Karpas-422 (cell line): ENCODE results near the gene CRYBB1. TPM values are rescaled to one million over a fixed set of nuclear protein-coding genes. Genes with fewer than 3 reads are reported as not detected.
A peak's percentile ranks its signal among the peaks of the same experiment; 100 is the strongest.

Source experiments
- DNase-seq: peaks from one replicate; pipeline ENCODE4 v3.0.0-alpha.2; 2015
- H2AFZ ChIP-seq: fragments of 200-600 bp; sonication (generic); 2 replicates; pipeline ENCODE4 v1.6.1; 2014; ENCODE audit warnings: antibody characterized with exemption, low read length, mixed read lengths
- H3K27ac ChIP-seq: fragments of 200-600 bp; sonication (generic); 2 replicates; pipeline ENCODE4 v1.5.1; 2014; ENCODE audit warnings: mild to moderate bottlenecking, low read length, moderate library complexity
- H3K27me3 ChIP-seq: fragments of 200-600 bp; sonication (generic); 2 replicates; pipeline ENCODE4 v1.6.1; 2014; ENCODE audit warnings: low read length, mixed read lengths
- H3K36me3 ChIP-seq: fragments of 200-600 bp; sonication (generic); 2 replicates; pipeline ENCODE4 v1.6.1; 2014; ENCODE audit warnings: low read length, mixed read lengths; ENCODE audit not compliant: insufficient read depth
- H3K4me1 ChIP-seq: fragments of 200-600 bp; sonication (generic); 2 replicates; pipeline ENCODE4 v1.6.1; 2014; ENCODE audit warnings: mild to moderate bottlenecking, low read length, mixed read lengths
- H3K4me2 ChIP-seq: fragments of 200-600 bp; sonication (generic); 2 replicates; pipeline ENCODE4 v1.6.1; 2014; ENCODE audit warnings: low read length, low read depth, mild to moderate bottlenecking; ENCODE audit not compliant: poor library complexity, severe bottlenecking
- H3K4me3 ChIP-seq: fragments of 200-600 bp; sonication (generic); 2 replicates; pipeline ENCODE4 v1.5.1; 2014; ENCODE audit warnings: mild to moderate bottlenecking, antibody characterized with exemption, low read length, mixed read lengths
- H3K79me2 ChIP-seq: fragments of 200-600 bp; sonication (generic); 2 replicates; pipeline ENCODE4 v1.6.1; 2014; ENCODE audit warnings: mild to moderate bottlenecking, low read length, mixed read lengths
- H3K9ac ChIP-seq: fragments of 200-600 bp; sonication (generic); 2 replicates; pipeline ENCODE4 v1.6.0; 2014; ENCODE audit warnings: low read length
- H3K9me2 ChIP-seq: fragments of 200-600 bp; sonication (generic), shearing (Covaris generic); replicated peaks from 2 replicates; pipeline ENCODE4 v1.6.0; 2014; ENCODE audit warnings: mild to moderate bottlenecking, low read length, moderate library complexity; ENCODE audit not compliant: insufficient read depth
- H3K9me3 ChIP-seq: fragments of 300-700, 200-600 bp; sonication (generic); 2 replicates; pipeline ENCODE4 v1.6.1; 2014; ENCODE audit warnings: low read length, mixed read lengths
- H4K20me1 ChIP-seq: fragments of 200-600 bp; sonication (generic); 2 replicates; pipeline ENCODE4 v1.6.1; 2014; ENCODE audit warnings: mild to moderate bottlenecking, antibody characterized with exemption, low read length, low read depth; ENCODE audit not compliant: insufficient read depth
- total RNA-seq: library from RNA; depleted of rRNA; stranded (reverse); fragments of >200 nt; shearing (Covaris generic); gene quantifications from 2 replicates; pipeline ENCODE4 v1.2.3, GENCODE V29; 2014; ENCODE audit warnings: low replicate concordance

Gene CRYBB1
- total RNA-seq, 1 experiment from 2014 or later: 0.22 TPM

DNA sequence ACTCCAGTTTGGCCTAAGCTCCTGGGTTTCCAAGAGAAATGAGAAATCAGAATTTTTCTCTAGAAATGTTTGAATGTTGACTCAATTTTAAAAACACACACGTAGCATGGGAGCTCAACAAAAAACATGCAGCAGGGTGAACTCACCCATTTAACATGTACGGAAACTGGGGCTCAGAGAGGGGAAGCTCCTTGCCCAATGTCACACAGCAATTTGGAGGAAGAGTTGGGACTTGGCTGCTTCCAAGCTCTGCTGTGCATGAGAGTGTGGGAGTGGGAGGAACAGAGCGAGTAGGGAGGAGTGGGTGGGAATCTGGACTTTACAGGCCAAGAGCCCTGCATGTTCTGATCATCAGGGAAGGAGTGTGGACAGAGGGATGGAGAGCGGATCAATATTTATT, 33.8 kb downstream of the CRYBB1 start:
- Histone ChIP-seq H3K4me1 (peaks cover 45% of the 10 kb centered on the region), H2AFZ (no peak overlapping the region)

DNA sequence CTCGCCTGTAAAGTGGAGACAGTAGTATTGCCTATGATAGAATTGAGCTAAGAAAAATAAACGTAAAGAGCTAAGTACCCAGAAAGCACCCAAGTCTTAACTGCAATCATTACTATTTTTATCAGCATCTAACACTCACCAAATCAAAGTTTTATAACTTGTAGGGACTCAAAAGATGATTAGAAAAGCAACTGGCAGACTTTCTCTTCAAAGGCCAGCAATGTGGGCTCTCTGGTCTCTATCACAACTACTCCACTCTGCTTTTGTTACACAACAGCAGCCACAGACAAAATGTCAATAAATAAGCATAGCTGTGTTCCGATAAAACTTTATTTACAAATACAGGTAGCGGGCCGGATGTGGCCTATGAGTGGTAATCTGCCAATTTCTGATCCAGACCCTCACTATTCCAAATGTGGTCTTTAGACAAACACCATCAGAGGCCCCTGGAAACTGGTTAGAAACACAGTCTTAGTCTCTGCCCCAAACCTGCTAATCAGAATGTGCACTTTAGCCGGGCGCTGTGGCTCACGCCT, 36.1 kb downstream of the CRYBB1 start:
- H3K9me2 ChIP-seq: no peaks in the 10 kb centered on the region
- H3K4me2 ChIP-seq: no peak overlapping the region
- 0 out of 2 replicates have a peak, but pooled peaks cover 5% of the 10 kb centered on the region for H3K36me3 ChIP-seq
- H3K9me3 ChIP-seq: no peaks in the 10 kb centered on the region
- no peak overlapping the region for H2AFZ ChIP-seq
- no peaks in the 10 kb centered on the region for H4K20me1 ChIP-seq
- H3K4me3 ChIP-seq: no peak overlapping the region
- no peak for DNase-seq
- no peaks in the 10 kb centered on the region for H3K27me3 ChIP-seq
- peak overlapping the region; percentile 43; the same call in 1 of the 2 replicates for H3K27ac ChIP-seq
- H3K9ac ChIP-seq: no peak overlapping the region
- peaks cover 37% of the 10 kb centered on the region for H3K4me1 ChIP-seq
- H3K79me2 ChIP-seq: peaks cover 81% of the 10 kb centered on the region

More for the DNA sequence above, 33.8 kb downstream of the CRYBB1 start:
- H3K27me3 ChIP-seq: no peaks in the 10 kb centered on the region
- H3K4me2 ChIP-seq: no peak overlapping the region
- no peaks in the 10 kb centered on the region for H4K20me1 ChIP-seq
- no peak overlapping the region for H3K27ac ChIP-seq
- H3K9me3 ChIP-seq: peaks cover 4% of the 10 kb centered on the region
- H3K4me3 ChIP-seq: no peak overlapping the region
- peaks cover 13% of the 10 kb centered on the region for H3K36me3 ChIP-seq
- H3K9me2 ChIP-seq: no peaks in the 10 kb centered on the region
- DNase-seq: no peak
- H3K9ac ChIP-seq: no peak overlapping the region
- peaks cover 85% of the 10 kb centered on the region for H3K79me2 ChIP-seq

- H3K4me1 ChIP-seq: peaks cover 31% of the 10 kb centered on the region
- H3K4me2 ChIP-seq: no peak overlapping the region
- H3K27ac ChIP-seq: peak overlapping the region; percentile 43; the same call in 1 of the 2 replicates
- H2AFZ ChIP-seq: no peak overlapping the region
- H3K4me3 ChIP-seq: no peak overlapping the region
- H3K9me3 ChIP-seq: no peaks in the 10 kb centered on the region
- H4K20me1 ChIP-seq: no peaks in the 10 kb centered on the region
- H3K79me2 ChIP-seq: peaks cover 80% of the 10 kb centered on the region
- no peak for DNase-seq
- no peak overlapping the region; the same call in 1 of the 2 replicates for H3K9ac ChIP-seq
- H3K27me3 ChIP-seq: no peaks in the 10 kb centered on the region
- H3K36me3 ChIP-seq: 0 out of 2 replicates have a peak, but pooled peaks cover 5% of the 10 kb centered on the region
- H3K9me2 ChIP-seq: no peaks in the 10 kb centered on the region
Observed at GRCh38 chr22:26581026-26581425, 36.8 kb downstream of the CRYBB1 start.

DNA sequence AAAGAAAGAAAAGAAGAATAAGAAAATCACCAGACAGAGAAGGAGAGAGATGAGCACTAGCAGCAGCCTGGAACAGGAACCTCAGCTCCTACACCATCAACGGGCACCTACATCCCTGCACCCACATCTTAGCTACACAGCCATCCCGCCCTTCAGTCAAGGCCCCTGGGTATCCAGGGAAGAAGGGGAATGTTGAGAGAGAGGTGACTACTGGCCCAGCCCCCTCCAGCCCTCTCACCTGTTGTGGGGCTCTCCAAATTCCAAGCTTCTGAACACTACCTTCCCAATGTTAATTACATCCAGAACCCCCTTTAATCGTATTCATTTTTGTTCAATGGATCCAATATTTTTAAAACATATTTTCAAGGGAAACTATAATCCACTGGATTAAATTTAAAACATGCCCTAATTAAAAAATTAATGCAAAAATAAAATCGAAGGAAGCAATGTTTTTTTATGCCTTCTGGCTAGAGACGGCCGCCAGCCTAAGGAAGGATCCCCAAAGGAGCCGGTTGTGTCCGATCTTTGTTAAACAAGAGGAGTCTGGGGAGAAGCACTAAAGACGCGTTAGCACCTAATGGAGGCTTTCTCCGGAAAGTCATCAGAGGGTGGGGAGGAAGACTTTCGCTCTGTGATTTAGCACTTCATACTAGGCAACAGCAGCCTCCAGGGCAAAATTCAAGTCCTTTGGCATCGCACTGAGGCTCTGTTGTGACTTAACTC, 37.4 kb downstream of the CRYBB1 start:
- DNase-seq: no peak
- Histone ChIP-seq H3K4me1 (peaks cover 31% of the 10 kb centered on the region), H3K27me3 (no peaks in the 10 kb centered on the region), H3K79me2 (peaks cover 82% of the 10 kb centered on the region), H3K9me2 (no peaks in the 10 kb centered on the region), H3K4me3 (peak overlapping the region; percentile 44; the same call in 1 of the 2 replicates), H3K9me3 (no peaks in the 10 kb centered on the region), H3K4me2 (peak overlapping the region; percentile 64), H2AFZ (no peak overlapping the region), H3K9ac (peak overlapping the region; percentile 52), H3K27ac (peak overlapping the region; percentile 85), H4K20me1 (no peaks in the 10 kb centered on the region), H3K36me3 (0 out of 2 replicates have a peak, but pooled peaks cover 5% of the 10 kb centered on the region)

DNA sequence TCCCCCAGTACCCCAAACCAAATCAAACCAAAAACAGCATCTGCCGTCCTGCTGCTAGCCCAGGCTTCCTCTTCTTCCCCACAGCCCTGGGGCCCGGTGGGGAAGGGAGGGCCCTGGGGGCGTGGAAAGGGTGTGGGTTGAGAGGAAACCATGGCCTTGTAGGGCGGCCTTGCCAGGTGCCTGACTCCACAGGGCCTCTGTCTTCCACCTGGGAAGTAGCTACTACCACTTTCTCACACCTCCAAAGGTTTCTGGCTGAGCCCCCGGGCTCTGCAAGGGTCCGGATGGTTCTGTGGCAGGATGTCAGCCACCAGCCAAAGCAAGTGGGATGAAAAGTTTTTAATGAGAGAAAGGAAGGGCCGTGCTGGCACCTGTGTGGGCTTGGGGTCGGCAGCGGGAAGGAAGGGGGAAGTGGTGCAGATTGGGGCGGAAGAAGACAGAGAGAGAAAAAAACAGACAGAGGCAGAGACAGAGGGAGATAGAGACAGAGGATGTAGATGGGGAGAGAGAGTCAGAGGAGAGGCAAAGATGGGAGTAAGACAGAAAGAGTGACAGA, 38.4 kb downstream of the CRYBB1 start:
- peak overlapping the region; percentile 85 for H3K27ac ChIP-seq
- H3K36me3 ChIP-seq: 0 out of 2 replicates have a peak, but pooled peaks cover 5% of the 10 kb centered on the region
- peaks cover 31% of the 10 kb centered on the region for H3K4me1 ChIP-seq
- H4K20me1 ChIP-seq: no peaks in the 10 kb centered on the region
- H3K9me3 ChIP-seq: no peaks in the 10 kb centered on the region
- DNase-seq: peak; percentile 63
- H2AFZ ChIP-seq: no peak overlapping the region
- peak overlapping the region; percentile 52 for H3K9ac ChIP-seq
- H3K4me3 ChIP-seq: peak overlapping the region; percentile 44; the same call in 1 of the 2 replicates
- H3K27me3 ChIP-seq: no peaks in the 10 kb centered on the region
- peak overlapping the region; percentile 64 for H3K4me2 ChIP-seq
- no peaks in the 10 kb centered on the region for H3K9me2 ChIP-seq
- peaks cover 82% of the 10 kb centered on the region for H3K79me2 ChIP-seq

DNA sequence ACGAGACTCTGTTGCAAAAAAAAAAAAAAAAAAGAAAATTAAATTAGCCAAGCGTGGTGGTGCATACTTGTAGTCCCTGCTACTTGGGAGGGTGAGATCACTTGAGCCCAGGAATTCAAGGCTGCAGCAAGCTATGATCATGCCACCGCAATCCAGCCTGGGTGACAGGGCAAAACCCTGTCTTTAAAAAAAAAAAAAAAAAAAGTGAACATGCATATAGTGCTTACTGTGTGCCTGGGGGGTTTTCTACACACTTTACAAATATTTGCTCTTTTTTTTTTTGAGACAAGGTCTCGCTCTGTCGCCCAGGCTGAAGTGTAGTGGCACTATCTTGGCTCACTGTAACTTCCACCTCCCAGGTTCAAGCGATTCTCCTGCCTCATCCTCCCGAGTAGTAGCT, 40.7 kb downstream of the CRYBB1 start:
- Histone ChIP-seq H3K27me3 (no peaks in the 10 kb centered on the region), H3K4me2 (no peak overlapping the region), H3K9me3 (no peaks in the 10 kb centered on the region), H3K36me3 (peaks cover 8% of the 10 kb centered on the region; the same call in 1 of the 2 replicates), H3K79me2 (peaks cover 90% of the 10 kb centered on the region), H3K27ac (no peak overlapping the region), H3K4me1 (peaks cover 31% of the 10 kb centered on the region), H3K4me3 (no peak overlapping the region), H3K9me2 (no peaks in the 10 kb centered on the region), H4K20me1 (no peaks in the 10 kb centered on the region), H2AFZ (no peak overlapping the region), H3K9ac (no peak overlapping the region)
- DNase-seq: no peak

GRCh38 chr22:26576026-26576680, 41.7 kb downstream of the CRYBB1 start:
- DNase-seq: no peak
- H3K4me3 ChIP-seq: no peak overlapping the region
- no peak overlapping the region for H3K9ac ChIP-seq
- H3K9me3 ChIP-seq: no peaks in the 10 kb centered on the region
- H3K27ac ChIP-seq: no peak overlapping the region
- H3K4me2 ChIP-seq: no peak overlapping the region
- H3K4me1 ChIP-seq: peaks cover 23% of the 10 kb centered on the region
- H3K9me2 ChIP-seq: no peaks in the 10 kb centered on the region
- H4K20me1 ChIP-seq: no peaks in the 10 kb centered on the region
- peaks cover 4% of the 10 kb centered on the region; the same call in 1 of the 2 replicates for H3K36me3 ChIP-seq
- H3K79me2 ChIP-seq: peaks cover 91% of the 10 kb centered on the region
- H2AFZ ChIP-seq: no peak overlapping the region
- H3K27me3 ChIP-seq: no peaks in the 10 kb centered on the region
